WTC11 (cell line): ENCODE measurements around the gene GZMA. TPM values are rescaled to one million over a fixed set of nuclear protein-coding genes. Genes with fewer than 3 reads are reported as not detected.
A peak's percentile ranks its signal among the peaks of the same experiment; 100 is the strongest.
"Not testable (repeated sequence)": the region's sequence is repeated elsewhere in the genome, so short reads cannot be mapped to it uniquely, and the experiment has no call there.

ENCODE experiments used
- ATAC-seq: fragments of 200-7000 bp; cut with Tn5 transposase; 2 replicates; pipeline ENCODE4 v1.10.0; 2021; ENCODE audit warnings: mild to moderate bottlenecking, moderate library complexity
- CTCF ChIA-PET: fragments of 300-600 bp; sonication (Branson Sonifier 250); formaldehyde crosslinking; loops from one replicate; lab custom pipeline; 2021; ENCODE audit warnings: antibody characterized with exemption; lab: Charles Lee
- POLR2A ChIA-PET: fragments of 350-600 bp; sonication (Branson Sonifier 250); formaldehyde crosslinking; loops from one replicate; lab custom pipeline; 2021; ENCODE audit warnings: antibody characterized with exemption; lab: Charles Lee
- DNase-seq: peaks from one replicate; pipeline ENCODE4 v3.0.0; 2021; ENCODE audit warnings: low spot score
- H3K27ac Mint-ChIP-seq: 2 replicates; pipeline ENCODE4 v1.8.0; 2021; ENCODE audit warnings: mixed read lengths
- H3K27me3 Mint-ChIP-seq: 2 replicates; pipeline ENCODE4 v1.8.0; 2021; ENCODE audit warnings: low read depth, mild to moderate bottlenecking, moderate library complexity, mixed read lengths
- H3K36me3 Mint-ChIP-seq: 2 replicates; pipeline ENCODE4 v1.8.0; 2021; ENCODE audit warnings: mixed read lengths
- H3K4me1 Mint-ChIP-seq: 2 replicates; pipeline ENCODE4 v1.8.0; 2022; ENCODE audit warnings: mixed read lengths
- H3K4me3 Mint-ChIP-seq: 2 replicates; pipeline ENCODE4 v1.8.0; 2021; ENCODE audit warnings: mild to moderate bottlenecking, moderate library complexity, mixed read lengths
- H3K9me3 Mint-ChIP-seq: 2 replicates; pipeline ENCODE4 v1.8.0; 2021; ENCODE audit warnings: mixed read lengths
- ELF4 ChIP-seq: sonication (generic); formaldehyde crosslinking; IDR thresholded peaks from 2 replicates; pipeline ENCODE4 v1.8.1; 2022; ENCODE audit warnings: low read depth, mild to moderate bottlenecking, moderate library complexity, missing genetic modification reagents
- IRF2 ChIP-seq: sonication (generic); formaldehyde crosslinking; IDR thresholded peaks from 2 replicates; pipeline ENCODE4 v1.8.0; 2022; ENCODE audit warnings: low read depth, missing genetic modification reagents, borderline replicate concordance
- JAZF1 ChIP-seq: fragments of 250-450 bp; sonication (Bioruptor Pico); IDR thresholded peaks from 2 replicates; pipeline ENCODE4 v1.9.0; 2021; ENCODE audit warnings: moderate library complexity, mild to moderate bottlenecking, inconsistent platforms
- MXD4 ChIP-seq: fragments of 250-450 bp; sonication (Bioruptor Pico); IDR thresholded peaks from 2 replicates; pipeline ENCODE4 v1.8.0; 2021; ENCODE audit warnings: mild to moderate bottlenecking, moderate library complexity, borderline replicate concordance
- ZNF423 ChIP-seq: fragments of 250-450 bp; sonication (Bioruptor Pico); IDR thresholded peaks from 2 replicates; pipeline ENCODE4 v2.1.2; 2022; ENCODE audit warnings: mild to moderate bottlenecking, moderate library complexity
- total RNA-seq: library from RNA; stranded (reverse); gene quantifications from 3 replicates; pipeline ENCODE4 v1.2.3, GENCODE V29; 2021
- TF ChIP-seq, protein P1 (sequence below): sonication (generic); formaldehyde crosslinking; IDR thresholded peaks from 2 replicates; pipeline ENCODE4 v1.8.1; 2023; ENCODE audit warnings: mild to moderate bottlenecking, moderate library complexity, missing genetic modification reagents
- TF ChIP-seq, protein P2 (sequence below): sonication (generic); formaldehyde crosslinking; IDR thresholded peaks from 2 replicates; pipeline ENCODE4 v1.8.1; 2023; ENCODE audit warnings: mild to moderate bottlenecking, missing genetic modification reagents, moderate library complexity
- TF ChIP-seq, protein P3 (sequence below): sonication (generic); formaldehyde crosslinking; IDR thresholded peaks from 2 replicates; pipeline ENCODE4 v1.8.1; 2023; ENCODE audit warnings: mild to moderate bottlenecking, missing genetic modification reagents, moderate library complexity
- TF ChIP-seq, protein P4 (sequence below): sonication (generic); formaldehyde crosslinking; IDR thresholded peaks from 2 replicates; pipeline ENCODE4 v1.8.1; 2022; ENCODE audit warnings: low read depth, missing genetic modification reagents, borderline replicate concordance
- TF ChIP-seq, protein P5 (sequence below): sonication (generic); formaldehyde crosslinking; IDR thresholded peaks from 2 replicates; pipeline ENCODE4 v1.8.1; 2023; ENCODE audit warnings: mild to moderate bottlenecking, missing genetic modification reagents
- TF ChIP-seq, protein P6 (sequence below): sonication (generic); formaldehyde crosslinking; IDR thresholded peaks from 2 replicates; pipeline ENCODE4 v1.8.0; 2022; ENCODE audit warnings: mild to moderate bottlenecking, missing genetic modification reagents

The GZMA gene
- total RNA-seq, 1 experiment from 2014 or later: not detected

DNA sequence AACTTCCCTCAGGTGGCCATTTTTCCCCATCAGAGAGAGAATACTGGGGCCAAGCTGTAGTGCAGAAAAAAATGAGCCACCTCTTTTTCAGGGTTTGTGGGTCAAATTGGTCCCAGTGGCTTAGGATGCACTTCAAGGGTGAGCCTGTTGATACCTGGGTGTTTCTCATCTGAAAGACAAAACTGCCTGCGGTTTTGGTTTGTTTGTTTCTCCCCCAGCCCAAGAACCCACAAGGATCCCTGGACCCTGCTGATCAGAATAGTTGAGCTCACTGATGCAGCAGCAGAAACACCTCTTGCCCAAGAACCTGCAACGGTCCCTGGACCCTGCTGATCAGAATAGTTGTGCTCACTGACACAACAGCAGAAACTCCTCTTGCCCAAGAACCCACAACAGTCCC is 13.1 kb upstream of the GZMA start:
- H3K4me1 Mint-ChIP-seq: peaks cover 22% of the 10 kb centered on the region

DNA sequence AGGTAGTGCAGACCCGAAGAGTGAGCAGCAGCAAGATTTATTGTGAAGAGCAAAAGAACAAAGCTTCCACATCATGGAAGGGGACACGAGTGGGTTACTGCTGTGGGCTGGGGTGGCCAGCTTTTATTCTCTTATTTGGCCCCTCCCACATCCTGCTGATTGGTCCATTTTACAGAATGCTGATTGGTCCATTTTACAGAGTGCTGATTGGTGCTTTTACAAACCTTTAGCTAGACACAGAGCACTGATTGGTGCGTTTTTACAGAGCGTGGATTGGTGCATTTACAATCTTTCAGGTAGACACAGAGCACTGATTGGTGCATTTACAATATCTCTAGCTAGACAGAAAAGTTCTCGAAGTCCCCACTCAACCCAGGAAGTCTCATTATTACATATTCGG is 11.4 kb upstream of the GZMA start:
- Mint-ChIP-seq H3K9me3 (peaks cover 44% of the 10 kb centered on the region), H3K36me3 (peaks cover 14% of the 10 kb centered on the region), H3K27me3 (peaks cover 28% of the 10 kb centered on the region), H3K4me1 (peaks cover 18% of the 10 kb centered on the region)
- ATAC-seq, DNase-seq, POLR2A ChIA-PET, H3K4me3 Mint-ChIP-seq, H3K27ac Mint-ChIP-seq: not testable (repeated sequence)
- CTCF ChIA-PET: interaction anchor here (1.1 kb wide), 1 partner anchor 147 kb away, joined by 3 read pairs; no protein-coding TSS in a partner anchor

More for the DNA sequence above, 13.1 kb upstream of the GZMA start:
- POLR2A ChIA-PET, H3K27ac Mint-ChIP-seq, ATAC-seq, DNase-seq, H3K4me3 Mint-ChIP-seq: not testable (repeated sequence)
- H3K9me3 Mint-ChIP-seq: peaks cover 54% of the 10 kb centered on the region
- TF ChIP-seq ZNF423 (CRISPR knock-in tag): peak; percentile 49; the same call in 1 of the 2 replicates
- peaks cover 28% of the 10 kb centered on the region for H3K27me3 Mint-ChIP-seq
- peaks cover 23% of the 10 kb centered on the region for H3K36me3 Mint-ChIP-seq
- CTCF ChIA-PET: interaction anchor here (1.0 kb wide), 1 partner anchor 130 kb away, joined by 4 read pairs; no protein-coding TSS in a partner anchor

DNA sequence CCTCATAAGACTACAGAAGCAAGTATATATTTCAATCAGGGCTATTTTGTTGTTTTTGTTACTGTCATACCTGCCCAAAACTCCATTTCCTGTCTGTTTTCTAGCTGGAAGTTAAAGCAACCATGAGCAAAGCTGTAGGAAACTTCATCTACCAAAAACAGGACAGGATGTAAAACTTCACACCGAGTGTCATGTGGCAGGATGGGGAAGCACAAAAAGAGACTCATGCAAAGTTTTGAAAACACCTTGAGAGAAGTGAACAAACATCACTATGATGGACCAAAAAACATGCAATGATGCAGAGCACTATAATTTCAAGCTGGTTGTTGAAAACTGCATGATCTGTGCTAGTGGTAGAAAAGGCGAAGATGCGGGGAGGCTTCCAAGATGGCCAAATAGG is 6.3 kb upstream of the GZMA start:
- peaks cover 5% of the 10 kb centered on the region; the same call in 1 of the 2 replicates for H3K36me3 Mint-ChIP-seq
- DNase-seq: no peak
- no peak overlapping the region for H3K27ac Mint-ChIP-seq
- TF ChIP-seq, protein P1, sequence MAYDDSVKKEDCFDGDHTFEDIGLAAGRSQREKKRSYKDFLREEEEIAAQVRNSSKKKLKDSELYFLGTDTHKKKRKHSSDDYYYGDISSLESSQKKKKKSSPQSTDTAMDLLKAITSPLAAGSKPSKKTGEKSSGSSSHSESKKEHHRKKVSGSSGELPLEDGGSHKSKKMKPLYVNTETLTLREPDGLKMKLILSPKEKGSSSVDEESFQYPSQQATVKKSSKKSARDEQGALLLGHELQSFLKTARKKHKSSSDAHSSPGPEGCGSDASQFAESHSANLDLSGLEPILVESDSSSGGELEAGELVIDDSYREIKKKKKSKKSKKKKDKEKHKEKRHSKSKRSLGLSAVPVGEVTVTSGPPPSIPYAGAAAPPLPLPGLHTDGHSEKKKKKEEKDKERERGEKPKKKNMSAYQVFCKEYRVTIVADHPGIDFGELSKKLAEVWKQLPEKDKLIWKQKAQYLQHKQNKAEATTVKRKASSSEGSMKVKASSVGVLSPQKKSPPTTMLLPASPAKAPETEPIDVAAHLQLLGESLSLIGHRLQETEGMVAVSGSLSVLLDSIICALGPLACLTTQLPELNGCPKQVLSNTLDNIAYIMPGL: no peak
- no peak for TF ChIP-seq IRF2 (CRISPR knock-in tag)
- TF ChIP-seq, protein P2, sequence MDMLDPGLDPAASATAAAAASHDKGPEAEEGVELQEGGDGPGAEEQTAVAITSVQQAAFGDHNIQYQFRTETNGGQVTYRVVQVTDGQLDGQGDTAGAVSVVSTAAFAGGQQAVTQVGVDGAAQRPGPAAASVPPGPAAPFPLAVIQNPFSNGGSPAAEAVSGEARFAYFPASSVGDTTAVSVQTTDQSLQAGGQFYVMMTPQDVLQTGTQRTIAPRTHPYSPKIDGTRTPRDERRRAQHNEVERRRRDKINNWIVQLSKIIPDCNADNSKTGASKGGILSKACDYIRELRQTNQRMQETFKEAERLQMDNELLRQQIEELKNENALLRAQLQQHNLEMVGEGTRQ (CRISPR knock-in tag): no peak
- TF ChIP-seq ELF4 (CRISPR knock-in tag): no peak
- TF ChIP-seq, protein P3, sequence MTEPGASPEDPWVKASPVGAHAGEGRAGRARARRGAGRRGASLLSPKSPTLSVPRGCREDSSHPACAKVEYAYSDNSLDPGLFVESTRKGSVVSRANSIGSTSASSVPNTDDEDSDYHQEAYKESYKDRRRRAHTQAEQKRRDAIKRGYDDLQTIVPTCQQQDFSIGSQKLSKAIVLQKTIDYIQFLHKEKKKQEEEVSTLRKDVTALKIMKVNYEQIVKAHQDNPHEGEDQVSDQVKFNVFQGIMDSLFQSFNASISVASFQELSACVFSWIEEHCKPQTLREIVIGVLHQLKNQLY: no peak
- TF ChIP-seq JAZF1 (CRISPR knock-in tag): no peak
- TF ChIP-seq, protein P4, sequence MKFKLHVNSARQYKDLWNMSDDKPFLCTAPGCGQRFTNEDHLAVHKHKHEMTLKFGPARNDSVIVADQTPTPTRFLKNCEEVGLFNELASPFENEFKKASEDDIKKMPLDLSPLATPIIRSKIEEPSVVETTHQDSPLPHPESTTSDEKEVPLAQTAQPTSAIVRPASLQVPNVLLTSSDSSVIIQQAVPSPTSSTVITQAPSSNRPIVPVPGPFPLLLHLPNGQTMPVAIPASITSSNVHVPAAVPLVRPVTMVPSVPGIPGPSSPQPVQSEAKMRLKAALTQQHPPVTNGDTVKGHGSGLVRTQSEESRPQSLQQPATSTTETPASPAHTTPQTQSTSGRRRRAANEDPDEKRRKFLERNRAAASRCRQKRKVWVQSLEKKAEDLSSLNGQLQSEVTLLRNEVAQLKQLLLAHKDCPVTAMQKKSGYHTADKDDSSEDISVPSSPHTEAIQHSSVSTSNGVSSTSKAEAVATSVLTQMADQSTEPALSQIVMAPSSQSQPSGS (CRISPR knock-in tag): no peak
- TF ChIP-seq, protein P5, sequence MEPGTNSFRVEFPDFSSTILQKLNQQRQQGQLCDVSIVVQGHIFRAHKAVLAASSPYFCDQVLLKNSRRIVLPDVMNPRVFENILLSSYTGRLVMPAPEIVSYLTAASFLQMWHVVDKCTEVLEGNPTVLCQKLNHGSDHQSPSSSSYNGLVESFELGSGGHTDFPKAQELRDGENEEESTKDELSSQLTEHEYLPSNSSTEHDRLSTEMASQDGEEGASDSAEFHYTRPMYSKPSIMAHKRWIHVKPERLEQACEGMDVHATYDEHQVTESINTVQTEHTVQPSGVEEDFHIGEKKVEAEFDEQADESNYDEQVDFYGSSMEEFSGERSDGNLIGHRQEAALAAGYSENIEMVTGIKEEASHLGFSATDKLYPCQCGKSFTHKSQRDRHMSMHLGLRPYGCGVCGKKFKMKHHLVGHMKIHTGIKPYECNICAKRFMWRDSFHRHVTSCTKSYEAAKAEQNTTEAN (CRISPR knock-in tag): no peak
- TF ChIP-seq, protein P6, sequence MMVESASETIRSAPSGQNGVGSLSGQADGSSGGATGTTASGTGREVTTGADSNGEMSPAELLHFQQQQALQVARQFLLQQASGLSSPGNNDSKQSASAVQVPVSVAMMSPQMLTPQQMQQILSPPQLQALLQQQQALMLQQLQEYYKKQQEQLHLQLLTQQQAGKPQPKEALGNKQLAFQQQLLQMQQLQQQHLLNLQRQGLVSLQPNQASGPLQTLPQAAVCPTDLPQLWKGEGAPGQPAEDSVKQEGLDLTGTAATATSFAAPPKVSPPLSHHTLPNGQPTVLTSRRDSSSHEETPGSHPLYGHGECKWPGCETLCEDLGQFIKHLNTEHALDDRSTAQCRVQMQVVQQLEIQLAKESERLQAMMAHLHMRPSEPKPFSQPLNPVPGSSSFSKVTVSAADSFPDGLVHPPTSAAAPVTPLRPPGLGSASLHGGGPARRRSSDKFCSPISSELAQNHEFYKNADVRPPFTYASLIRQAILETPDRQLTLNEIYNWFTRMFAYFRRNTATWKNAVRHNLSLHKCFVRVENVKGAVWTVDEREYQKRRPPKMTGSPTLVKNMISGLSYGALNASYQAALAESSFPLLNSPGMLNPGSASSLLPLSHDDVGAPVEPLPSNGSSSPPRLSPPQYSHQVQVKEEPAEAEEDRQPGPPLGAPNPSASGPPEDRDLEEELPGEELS (CRISPR knock-in tag): no peak
- no peak for TF ChIP-seq MXD4 (CRISPR knock-in tag)
- no peaks in the 10 kb centered on the region; the same call in none of the 2 replicates for H3K27me3 Mint-ChIP-seq
- ATAC-seq: no peak
- ChIA-PET POLR2A (interaction anchor here (0.5 kb wide), 1 partner anchor 715 kb away, joined by 3 read pairs; no protein-coding TSS in a partner anchor), CTCF (interaction anchor here (1.4 kb wide), 1 partner anchor 59 kb away, joined by 4 read pairs; no protein-coding TSS in a partner anchor)
- H3K4me1 Mint-ChIP-seq: no peaks in the 10 kb centered on the region
- no peak overlapping the region for H3K4me3 Mint-ChIP-seq
- peaks cover 31% of the 10 kb centered on the region for H3K9me3 Mint-ChIP-seq
